GM19438 (cell line): ENCODE data around the gene MYADM.

Source experiments
- ATAC-seq: cut with Tn5 transposase; IDR thresholded peaks from one replicate; pipeline ENCODE4 v1.9.1; 2021; ENCODE audit warnings: low read depth; ENCODE audit not compliant: unreplicated experiment

The MYADM gene

DNA sequence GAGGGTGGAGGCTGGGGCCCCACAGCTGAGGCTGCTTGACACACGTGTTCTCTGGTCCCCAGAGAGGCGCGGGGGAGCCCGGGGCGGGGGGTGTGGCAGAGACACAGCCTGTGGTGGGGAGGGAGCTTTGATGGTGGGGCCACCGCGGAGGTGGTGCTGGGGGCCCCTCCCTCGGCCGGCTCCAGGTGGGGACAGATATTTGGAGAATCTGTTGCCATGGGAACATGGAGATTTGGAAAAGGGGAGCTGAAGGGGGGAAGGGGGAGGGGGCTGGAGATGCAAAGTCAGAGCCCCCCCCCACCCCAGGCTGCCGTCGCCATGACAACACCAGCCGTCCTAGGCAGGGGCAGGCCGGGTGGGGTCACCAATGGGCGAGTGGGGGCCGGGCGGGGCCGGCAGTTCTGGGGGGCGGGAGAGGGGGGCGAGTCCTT is 15.6 kb downstream of the MYADM start:
- no peak for ATAC-seq

DNA sequence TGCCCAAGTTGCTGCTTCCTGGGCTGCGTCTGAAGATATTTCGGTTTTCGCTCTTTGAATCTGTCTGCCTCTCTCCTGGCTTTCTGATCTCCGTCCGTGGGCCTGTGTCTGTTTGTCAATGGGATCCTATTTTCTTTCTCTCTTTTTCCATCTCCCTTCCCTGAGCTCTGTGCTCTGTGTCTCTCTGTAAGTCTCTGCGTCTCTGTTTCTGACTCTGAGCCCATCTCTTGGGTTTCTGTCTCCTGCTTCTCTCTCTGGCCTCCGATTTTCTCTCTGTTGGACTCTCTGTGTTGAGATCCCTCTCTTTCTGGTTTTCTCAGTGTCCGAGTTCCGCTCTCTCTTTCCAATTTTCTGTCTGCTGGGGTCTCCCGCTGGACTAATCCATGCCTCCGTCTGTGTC is 16.1 kb downstream of the MYADM start:
- no peak for ATAC-seq

GRCh38 chr19:53884256-53884655 is 16.6 kb downstream of the MYADM start:
- ATAC-seq: no peak

DNA sequence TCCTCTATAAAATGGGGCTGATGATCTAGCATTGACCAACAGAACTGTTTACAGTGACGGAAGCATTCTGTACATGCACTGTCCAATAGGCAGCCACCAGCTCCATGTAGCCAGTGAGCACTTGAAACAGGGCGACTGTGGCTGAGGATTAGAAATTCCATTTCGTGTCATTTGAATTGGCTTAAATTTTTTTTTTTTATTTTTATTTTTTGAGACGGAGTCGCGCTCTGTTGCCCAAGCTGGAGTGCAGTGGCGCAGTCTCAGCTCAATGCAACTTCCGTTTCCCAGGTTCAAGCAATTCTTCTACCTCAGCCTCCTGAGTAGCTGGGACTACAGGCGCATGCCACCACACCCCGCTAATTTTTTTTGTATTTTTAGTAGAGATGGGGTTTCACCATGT is 17.4 kb downstream of the MYADM start:
- ATAC-seq: no peak

GRCh38 chr19:53892301-53892980 is 24.8 kb downstream of the MYADM start:
- ATAC-seq: no peak

GRCh38 chr19:53892981-53893325 is 25.3 kb downstream of the MYADM start:
- no peak for ATAC-seq

- no peak for ATAC-seq
Measured at GRCh38 chr19:53894707-53895106, 27.0 kb downstream of the MYADM start.

GRCh38 chr19:53896682-53897081 is 29.0 kb downstream of the MYADM start:
- no peak for ATAC-seq

GRCh38 chr19:53897459-53897858 is 29.8 kb downstream of the MYADM start:
- no peak for ATAC-seq

DNA sequence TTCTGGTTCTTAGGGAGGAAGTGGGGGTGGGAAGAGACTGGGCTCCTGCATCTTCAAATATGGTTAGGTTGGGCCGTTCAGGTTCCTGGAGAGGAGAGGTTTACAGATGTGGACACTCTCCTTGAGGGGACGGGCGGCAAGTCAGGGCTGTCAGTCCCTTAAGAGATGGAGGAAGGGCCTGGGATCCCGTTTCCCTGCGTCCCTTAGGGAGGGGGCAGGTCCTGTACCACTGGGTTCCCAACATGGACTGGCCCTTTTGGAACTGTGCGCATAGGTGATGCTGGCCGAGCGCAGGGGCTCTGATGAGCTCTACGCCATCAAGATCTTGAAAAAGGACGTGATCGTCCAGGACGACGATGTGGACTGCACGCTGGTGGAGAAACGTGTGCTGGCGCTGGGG is 30.5 kb downstream of the MYADM start:
- no peak for ATAC-seq

DNA sequence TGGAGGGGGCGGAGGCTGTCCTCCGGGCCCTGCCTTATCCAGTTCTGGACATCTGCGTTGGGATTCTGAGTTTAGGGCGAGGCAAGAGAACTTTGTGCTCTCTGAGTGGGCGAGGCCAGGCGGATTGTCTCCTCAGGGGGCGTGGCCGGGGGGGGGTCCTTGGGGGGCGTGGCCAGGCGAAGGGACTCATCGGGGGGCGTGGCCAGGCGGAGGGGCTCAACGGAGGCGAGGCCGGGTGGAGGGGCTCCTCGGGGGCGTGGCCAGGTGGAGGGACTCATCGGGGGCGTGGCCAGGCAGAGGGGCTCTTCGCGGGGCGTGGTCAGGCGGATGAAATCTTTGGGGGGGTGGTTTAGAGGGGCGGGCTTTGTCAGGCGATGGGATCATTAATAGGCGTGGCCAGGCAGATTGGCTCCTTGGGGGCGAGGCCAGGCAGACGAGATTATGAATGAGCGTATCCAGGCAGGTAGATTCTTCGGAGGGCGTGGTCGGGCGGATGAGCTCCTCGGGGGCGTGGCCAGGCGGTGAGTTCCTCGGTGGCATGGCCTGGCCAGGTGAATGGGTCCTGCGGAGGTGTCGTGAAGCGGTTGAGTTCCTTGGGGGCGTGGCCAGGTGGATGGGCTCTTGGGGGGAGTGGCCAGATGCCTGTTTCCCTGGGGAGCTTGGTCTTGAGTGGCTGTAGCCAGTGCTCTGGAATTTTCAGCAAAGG is 31.1 kb downstream of the MYADM start:
- no peak for ATAC-seq

GRCh38 chr19:53900191-53900860 is 32.6 kb downstream of the MYADM start:
- ATAC-seq: no peak

GRCh38 chr19:53903055-53903680 is 35.5 kb downstream of the MYADM start:
- no peak for ATAC-seq

DNA sequence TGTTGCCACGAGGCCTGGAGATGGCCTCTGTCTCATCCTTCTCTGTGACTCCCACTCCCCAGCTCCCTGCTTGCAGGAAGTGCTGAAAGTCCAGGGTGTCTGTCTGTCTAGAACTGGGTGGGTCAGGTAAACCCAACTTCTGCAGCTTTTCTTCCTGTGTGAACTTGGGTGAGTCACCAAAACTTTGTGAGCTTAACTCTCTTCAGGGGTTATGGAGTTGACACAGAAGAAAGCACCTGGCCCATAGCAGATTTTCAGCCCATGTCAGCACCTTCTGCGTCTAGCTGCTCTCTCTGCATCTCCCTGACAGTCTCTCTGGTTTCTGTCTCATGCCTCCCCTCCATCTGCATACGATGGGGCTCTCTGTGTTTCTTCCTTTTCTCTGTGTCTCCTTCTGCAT is 37.2 kb downstream of the MYADM start:
- ATAC-seq: no peak

GRCh38 chr19:53905787-53906186 is 38.1 kb downstream of the MYADM start:
- ATAC-seq: no peak

DNA sequence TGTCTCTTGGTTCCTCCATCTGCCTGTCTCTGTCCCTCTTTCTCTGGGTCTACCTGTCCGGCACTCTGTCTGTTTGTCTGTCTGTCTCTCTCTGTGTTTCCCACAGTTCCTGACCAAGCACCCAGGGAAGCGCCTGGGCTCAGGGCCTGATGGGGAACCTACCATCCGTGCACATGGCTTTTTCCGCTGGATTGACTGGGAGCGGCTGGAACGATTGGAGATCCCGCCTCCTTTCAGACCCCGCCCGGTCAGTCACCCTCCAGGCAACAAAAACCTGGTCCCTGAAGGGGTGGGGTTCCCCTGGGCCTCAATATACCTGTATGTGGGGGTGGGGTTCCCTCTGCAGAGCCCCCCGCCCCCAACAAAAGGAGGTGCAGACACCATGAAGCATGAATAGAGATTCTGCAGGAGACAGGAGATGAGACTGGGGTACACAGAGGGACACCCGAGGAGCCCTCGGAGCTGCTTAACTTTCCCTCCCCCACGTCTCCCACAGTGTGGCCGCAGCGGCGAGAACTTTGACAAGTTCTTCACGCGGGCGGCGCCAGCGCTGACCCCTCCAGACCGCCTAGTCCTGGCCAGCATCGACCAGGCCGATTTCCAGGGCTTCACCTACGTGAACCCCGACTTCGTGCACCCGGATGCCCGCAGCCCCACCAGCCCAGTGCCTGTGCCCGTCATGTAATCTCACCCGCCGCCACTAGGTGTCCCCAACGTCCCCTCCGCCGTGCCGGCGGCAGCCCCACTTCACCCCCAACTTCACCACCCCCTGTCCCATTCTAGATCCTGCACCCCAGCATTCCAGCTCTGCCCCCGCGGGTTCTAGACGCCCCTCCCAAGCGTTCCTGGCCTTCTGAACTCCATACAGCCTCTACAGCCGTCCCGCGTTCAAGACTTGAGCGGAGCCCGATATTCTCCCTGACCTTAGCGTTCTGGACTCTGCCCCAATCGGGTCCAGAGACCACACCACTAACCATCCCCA is 38.8 kb downstream of the MYADM start:
- no peak for ATAC-seq

- no peak for ATAC-seq
Measured at GRCh38 chr19:53907193-53907581, 39.5 kb downstream of the MYADM start.

DNA sequence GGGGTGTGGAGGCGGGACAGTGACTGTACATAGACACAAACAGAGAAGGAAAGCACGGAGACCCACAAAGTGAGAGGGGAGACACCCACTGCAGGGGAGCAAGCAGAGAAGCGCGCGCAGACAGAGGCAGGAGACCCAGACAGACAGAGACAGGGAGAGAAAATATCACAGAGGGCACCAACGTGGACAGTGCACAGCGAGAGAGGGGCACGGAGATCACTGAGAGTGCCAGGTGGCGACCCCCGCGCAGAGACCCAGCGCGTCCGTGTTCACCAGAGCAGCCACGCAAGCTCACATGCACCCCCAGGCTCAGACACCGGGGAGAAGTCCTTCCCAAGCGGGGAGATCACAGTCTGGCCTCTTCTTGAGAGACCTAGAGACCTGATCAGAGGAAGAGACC is 40.0 kb downstream of the MYADM start:
- no peak for ATAC-seq

- ATAC-seq: no peak
Measured at GRCh38 chr19:53908106-53908934, 40.6 kb downstream of the MYADM start.
